Fibroblast of skin of left biceps (primary cell): Measurements from ENCODE around the gene DERA.
"Not testable (repeated sequence)": the region's sequence is repeated elsewhere in the genome, so short reads cannot be mapped to it uniquely, and the experiment has no call there.

ENCODE experiments used
- DNase-seq, 2 experiments: peaks; one replicate each; pipeline ENCODE4 v3.0.0-alpha.2; 2013; ENCODE audit warnings: low read depth in 2 of 2

Gene DERA

GRCh38 chr12:15910864-15911721, at the start of gene DERA:
Gene DERA (plus strand): TSS chr12:15911332. CDS start chr12:15911384, 52 bp downstream.
- DNase-seq, result peak; percentile 23 to 47

DNA sequence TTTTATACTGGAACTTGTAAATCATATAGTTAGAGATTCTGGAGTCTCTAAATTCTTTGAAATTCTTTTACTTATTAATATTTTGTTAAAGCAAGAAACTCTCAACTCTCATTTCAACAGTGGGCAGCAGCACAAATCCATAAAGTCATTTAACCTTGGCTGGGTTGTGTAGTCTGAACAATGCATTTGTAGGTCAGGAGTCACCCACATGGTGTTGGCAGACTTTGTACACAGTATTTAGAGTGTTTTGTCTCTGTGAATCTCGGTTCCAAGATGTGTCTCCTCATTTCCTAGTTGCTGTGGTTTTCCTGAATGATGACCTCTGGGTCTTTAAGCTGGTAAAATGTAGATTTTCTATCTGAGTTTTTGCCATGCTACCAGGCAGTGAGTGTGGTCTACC, 49.7 kb upstream of the DERA start:
- DNase-seq, result no peak

- DNase-seq, result no peak
These were observed 48.3 kb upstream of the DERA start for GRCh38 chr12:15862840-15863239.

DNA sequence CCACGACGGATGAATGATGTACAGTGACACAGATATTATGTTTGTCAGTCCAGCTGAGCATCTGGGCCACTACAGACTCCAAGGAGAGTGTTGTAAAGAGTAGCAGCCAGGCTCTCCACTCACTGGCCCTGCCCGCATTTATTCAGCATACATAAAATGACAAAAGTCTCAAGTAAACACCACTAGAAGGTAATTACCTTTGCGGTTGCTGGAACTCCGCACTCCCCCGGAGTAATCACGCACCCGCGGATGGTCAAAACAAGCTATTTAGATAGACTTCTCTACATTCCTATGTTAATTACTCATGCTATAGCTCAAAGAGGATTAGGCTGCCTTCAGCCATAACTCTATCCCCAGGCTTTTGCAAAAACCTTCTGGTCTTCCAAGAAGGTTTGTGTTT, 47.8 kb upstream of the DERA start:
- DNase-seq, result no peak

DNA sequence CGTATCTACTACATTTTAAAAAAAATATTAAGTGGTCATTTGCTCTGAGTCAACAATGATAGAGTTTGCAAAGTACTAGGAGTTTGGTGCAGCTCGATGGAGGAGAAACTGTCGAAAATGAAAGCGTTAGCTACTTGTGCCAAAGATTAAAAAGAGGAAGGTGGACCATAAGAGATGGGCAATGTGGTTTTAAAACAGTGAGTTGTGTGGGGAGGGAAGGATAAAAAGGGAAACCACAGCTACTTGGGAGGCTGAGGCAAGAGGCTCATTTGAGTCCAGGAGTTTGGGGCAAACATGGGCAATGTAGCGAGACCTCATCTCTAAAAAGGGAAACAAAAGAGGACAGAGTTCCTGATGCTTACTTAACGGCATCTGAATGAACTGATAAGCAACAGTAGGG, 47.1 kb upstream of the DERA start:
- DNase-seq, result no peak

DNA sequence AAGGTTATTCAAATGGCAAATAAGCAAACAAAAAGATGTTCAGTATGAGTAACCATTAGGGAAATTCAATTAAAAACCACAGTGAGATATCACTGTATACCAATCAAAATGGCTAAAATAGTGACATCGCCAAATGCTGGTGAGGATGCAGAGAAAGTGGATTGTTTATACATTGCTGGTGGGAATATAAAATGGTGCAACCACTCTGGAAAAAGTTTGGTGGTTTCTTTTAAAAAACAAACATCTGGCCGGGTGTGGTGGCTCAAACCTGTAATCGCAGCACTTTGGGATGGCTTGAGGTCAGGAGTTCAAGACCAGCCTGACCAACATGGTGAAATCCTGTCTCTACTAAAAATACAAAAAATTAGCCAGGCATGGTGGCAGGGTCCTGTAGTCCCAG, 42.9 kb upstream of the DERA start:
- DNase-seq, result no peak

DNA sequence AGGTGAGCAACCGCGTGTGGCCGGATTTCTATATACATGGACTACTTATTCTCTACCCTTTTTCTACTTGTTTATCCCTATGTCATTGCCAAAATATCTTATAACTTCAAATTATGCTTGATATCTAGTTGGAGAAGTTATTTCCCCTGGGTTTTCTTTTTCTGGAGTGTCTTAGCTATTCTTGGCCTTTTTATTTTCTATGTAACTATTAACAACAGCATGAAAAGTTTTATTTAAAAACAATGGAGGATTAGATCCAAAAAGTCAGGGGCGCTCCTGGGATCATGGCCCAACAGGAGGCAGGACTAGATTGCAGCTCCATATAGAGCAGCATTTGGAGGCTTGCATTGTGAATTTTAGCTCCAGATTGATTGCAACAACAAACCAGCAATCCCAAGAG, 37.6 kb upstream of the DERA start:
- DNase-seq, result no peak

DNA sequence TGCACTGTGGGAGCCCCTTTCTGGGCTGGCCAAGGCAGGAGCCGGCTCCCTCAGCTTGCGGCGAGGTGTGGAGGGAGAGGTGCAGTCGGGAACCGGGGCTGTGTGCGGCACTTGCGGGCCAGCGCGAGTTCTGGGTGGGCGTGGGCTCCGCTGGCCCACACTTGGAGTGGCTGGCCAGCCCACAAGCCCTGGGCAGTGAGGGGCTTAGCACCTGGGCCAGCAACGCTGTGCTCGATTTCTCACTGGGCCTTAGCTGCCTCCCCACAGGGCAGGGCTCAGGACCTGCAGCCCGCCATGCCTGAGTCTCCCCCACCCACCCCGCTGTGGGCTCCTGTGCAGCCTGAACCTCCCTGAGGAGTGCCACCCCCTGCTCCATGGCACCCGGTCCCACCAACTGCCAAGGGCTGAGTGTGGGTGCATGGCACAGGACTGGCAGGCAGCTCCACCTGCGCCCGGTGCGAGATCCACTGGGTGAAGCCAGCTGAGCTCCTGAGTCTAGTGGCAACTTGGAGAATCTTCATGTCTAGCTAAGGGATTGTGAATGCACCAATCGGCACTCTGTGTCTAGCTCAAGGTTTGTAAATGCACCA, 36.5 kb upstream of the DERA start:
- not testable (repeated sequence) for DNase-seq

DNA sequence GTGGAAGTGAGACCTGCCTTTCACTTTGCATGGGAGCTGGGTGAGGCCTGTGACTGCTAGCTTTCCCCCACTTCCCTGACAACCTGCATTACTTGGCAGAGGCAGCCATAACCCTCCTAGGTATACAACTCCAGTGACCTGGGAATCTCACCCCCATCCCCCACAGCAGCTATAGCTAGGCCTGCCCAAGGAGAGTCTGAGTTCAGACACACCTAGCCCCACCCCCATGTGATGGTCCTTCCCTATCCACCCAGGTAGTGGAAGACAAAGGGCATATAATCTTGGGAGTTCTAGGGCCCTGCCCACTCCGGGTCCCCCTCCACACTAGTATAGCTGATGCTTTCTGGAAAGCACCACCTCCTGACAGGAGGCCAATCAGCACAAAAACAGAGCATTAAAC, 35.3 kb upstream of the DERA start:
- no peak for DNase-seq

GRCh38 chr12:15879413-15879812, 31.7 kb upstream of the DERA start:
- no peak for DNase-seq

GRCh38 chr12:15880721-15881120, 30.4 kb upstream of the DERA start:
- no peak for DNase-seq

- peak; percentile 88 to 91 for DNase-seq
These were observed 28.8 kb upstream of the DERA start, which contains the start of gene STRAP for GRCh38 chr12:15882118-15882971. Gene STRAP (plus strand): TSS chr12:15882387. CDS start chr12:15882708, 321 bp downstream.

DNA sequence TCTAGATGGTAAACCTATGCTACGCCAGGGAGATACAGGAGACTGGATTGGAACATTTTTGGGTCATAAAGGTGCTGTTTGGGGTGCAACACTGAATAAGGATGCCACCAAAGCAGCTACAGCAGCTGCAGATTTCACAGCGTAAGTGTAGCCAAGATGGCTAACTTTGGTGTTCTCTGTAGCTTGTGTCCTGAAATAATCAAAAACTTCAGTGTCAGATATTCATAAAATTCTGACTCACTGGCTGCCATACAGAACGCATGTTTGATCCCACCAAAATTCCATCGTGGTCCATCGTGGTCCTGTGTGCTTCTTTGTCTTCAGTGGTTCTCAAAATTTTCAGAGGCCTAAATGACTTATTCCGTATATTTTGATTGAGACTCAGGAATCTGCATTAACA, 27.6 kb upstream of the DERA start:
- DNase-seq, result no peak

DNA sequence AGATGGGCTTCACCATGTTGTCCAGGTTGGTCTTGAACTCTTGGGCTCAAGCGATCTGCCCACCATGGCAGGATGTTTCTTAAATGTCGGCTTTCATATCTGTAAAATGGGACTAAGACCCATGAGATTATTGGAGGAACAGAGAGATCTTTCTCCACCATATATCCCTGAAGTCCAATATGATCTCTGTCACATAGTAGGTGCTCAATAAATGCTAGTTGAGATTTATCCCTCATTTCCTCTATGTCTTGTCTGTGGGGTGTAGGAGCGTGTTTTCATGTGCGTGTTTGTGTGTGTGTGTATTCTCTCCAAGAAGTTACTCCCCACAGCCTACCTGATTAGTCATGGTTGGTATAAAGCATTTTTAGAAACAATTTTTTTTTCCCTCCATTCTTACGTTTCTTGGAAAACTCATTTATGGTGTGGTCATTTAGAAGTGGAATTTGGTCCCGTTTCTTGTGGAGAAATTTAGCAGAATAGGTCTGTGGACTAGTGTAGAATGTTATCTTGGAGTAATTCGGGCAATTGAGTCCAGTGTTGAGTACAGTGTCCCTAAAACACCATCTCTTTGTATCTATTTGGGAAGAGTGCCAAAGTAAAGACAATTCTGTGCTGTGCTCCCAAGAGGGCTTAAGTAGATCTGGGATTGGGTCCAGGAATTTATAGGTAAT, 24.6 kb upstream of the DERA start:
- DNase-seq, result no peak

GRCh38 chr12:15887043-15887817, 23.9 kb upstream of the DERA start:
- DNase-seq, result no peak

DNA sequence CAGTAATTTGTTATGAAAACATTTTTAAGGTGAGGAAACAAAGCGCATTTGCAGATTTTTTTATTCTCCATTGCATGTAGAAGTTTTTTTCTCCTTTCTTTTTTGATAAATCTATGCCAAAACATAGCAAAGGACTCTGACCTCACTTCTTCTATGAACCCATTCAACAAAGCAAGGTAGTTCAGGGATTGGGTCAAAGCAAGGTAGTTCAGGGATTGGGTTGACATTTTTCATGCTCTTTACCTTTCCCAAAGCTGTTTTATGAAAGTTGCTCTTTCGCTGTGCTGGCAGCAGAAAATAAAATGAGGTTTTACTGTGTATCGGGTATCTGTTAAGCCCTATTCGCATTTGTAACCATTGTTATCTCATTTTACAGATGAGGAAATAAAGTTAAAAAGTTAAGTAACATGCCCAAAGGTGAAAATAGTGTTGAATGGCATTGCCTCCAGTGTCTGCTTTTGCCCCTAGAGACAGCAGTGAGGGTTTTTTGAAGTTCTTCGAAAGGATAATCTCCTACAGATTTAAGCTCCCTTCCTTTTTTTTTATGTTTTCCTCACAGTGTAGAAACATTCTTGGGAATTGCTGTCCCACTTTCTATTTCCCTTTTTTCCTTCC, 18.4 kb upstream of the DERA start:
- DNase-seq, result no peak

GRCh38 chr12:15893260-15893659, 17.9 kb upstream of the DERA start:
- no peak for DNase-seq

DNA sequence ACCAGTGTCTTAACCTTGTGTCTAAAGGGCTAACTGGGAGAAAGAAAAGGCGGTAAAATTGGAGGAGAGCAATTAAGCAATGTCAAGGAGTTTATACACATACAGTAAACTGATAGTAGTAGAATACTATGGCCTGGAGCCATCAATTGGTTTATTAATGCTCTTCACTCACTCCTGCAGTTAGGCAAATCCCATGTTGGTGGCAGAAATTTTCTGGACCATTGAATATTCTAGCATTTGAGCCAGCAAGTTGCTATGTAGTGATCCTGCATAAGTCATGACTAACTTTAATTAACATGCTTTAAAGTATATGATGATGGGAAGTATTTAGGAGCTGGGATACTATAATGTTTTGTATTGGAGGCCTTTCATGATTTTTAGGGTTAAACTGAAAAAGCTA, 14.3 kb upstream of the DERA start:
- DNase-seq, result no peak

DNA sequence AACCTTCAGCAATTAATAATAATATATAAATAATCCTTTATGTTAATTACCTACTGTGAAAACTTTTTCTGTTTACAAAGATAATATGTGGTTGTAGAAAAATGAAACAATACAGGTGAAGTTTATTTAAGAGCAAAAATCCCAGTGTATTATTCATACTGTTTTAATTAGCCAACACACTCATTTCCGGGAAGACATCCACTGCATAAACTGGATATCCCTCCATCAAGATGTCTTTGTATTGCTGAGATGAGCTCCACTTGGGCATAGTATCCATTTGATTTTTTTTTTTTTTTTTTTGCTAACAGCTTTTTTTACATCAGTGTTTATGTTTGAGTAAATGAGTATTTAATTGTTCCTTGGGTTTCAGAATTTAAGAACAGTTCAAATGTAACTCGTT, 13.7 kb upstream of the DERA start:
- DNase-seq, result no peak

- no peak for DNase-seq
These were observed 11.8 kb upstream of the DERA start for GRCh38 chr12:15899282-15899870.
